GM18873 (cell line): Measurements from ENCODE around the gene EPB41L4A.

ENCODE experiments used
- ATAC-seq: cut with Tn5 transposase; IDR thresholded peaks from one replicate; pipeline ENCODE4 v1.9.1; 2021; ENCODE audit warnings: mild to moderate bottlenecking, moderate library complexity, moderate number of reproducible peaks; ENCODE audit not compliant: unreplicated experiment, low FRiP score

Gene EPB41L4A

GRCh38 chr5:112165897-112166737 is 253.0 kb downstream of the EPB41L4A start:
- no peak for ATAC-seq

- no peak for ATAC-seq
Measured at GRCh38 chr5:112165399-112165798, 253.7 kb downstream of the EPB41L4A start.

- no peak for ATAC-seq
Measured at GRCh38 chr5:112163435-112163834, 255.6 kb downstream of the EPB41L4A start.

- no peak for ATAC-seq
Measured at GRCh38 chr5:112161392-112161748, 257.7 kb downstream of the EPB41L4A start.

DNA sequence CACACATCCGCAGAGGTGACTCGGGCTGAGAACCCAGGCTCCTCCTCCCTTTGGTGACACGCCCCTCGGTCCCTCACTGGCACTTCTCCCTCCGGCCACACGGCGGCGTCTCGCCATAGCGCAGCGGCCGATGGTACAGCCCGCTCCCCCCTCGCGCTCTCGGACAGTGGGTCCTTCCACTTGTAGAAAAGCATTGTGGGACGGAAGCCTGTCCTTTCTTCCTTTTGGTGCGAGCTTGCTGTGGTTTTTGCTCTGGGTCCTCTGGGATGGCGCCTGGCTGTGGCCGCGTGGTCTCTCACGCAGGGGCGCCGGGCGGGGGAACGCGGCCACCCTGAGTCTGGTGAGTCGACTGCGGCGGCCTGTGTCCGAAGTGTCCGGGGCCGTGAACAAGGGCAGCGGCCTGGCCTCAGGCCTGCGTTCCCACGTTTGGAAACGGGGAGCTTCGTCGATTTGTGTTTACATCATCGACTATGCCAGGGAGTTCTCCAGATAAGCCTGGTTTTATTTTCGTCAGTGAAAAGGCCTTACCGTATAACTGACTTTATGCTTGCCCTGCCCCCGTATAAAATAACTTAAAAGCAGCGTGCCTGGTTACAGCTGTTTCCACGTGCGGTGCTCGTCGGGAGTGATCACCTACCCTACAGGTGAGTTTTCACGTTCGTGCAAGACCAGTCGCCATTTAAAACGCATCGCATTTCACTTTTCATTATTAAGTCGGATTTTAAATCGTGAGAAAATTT is 258.3 kb downstream of the EPB41L4A start:
- ATAC-seq: peak; percentile 94

DNA sequence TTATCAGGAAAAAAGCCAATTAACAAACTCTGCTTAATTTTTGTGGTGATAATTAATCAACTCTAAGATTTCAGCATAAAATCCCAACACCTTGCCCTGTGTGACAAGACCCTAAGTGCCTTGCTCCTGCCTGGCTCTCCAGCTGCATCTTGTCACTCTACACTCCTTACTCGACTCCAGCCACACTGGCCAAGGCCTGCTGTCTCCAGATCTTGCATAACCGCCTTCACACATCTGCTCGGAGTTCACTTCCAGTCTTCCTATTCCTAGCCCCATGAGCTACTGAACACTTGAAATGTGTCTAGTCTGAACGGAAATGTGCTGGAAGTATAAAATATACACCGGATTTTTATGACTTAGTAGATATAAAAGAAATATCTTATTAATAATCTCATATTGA is 259.6 kb downstream of the EPB41L4A start:
- no peak for ATAC-seq

GRCh38 chr5:112156211-112156610 is 262.9 kb downstream of the EPB41L4A start:
- ATAC-seq: no peak

DNA sequence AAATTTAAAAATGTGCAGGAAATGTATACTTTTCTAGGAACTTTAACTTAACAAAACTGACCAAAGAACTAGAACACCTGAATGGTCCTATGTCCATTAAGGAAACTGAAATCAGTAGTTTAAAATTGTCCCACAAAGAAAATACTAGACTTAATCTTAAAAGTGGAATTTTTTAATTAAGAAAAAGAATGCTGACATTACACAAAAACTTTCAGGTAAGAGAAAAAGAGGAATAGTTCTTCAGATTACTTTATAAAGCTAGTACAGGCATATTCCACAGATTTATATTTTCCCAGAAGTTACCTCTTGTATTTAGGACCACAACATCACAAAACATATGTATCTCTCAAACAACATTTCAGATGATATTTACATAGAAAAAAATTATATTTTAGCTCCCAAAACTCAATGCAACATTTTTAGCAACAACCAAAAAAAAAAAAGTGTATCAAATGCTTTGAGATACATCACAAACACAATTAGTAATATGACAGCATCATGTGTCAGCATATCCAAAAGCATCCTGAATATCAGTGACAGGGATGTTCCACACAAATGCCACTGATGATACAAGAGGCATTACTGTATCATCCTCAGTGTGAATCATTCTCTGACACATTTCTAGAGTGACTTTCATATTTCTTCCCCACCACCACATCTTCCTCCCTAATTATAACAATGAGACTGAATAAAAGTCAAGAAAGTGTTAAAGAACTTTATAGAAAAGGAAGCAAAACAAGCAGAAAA is 264.0 kb downstream of the EPB41L4A start:
- no peak for ATAC-seq

- ATAC-seq: no peak
Measured at GRCh38 chr5:112149727-112150126, 269.4 kb downstream of the EPB41L4A start.

GRCh38 chr5:112146323-112147226 is 272.5 kb downstream of the EPB41L4A start:
- peak; percentile 49 for ATAC-seq

DNA sequence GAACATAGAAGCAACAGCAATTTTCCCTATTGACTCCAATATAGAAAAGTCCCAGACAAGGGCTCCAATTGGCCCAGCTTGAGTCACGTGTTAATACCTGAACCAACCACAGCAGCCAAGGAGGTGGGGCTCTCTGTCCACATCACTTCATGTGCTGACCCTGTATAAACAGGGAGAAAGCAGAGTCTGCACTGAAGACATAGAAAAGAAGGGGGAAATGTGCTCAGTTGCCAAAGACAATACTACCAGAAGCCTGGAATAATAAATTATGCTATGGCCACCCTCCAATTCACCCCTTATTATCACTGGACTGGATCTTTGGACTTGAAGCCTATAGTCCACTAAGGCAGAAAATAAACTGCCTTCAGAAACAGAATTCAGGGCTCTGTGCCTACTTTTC is 275.4 kb downstream of the EPB41L4A start:
- ATAC-seq: no peak

GRCh38 chr5:112142769-112143270 is 276.3 kb downstream of the EPB41L4A start:
- ATAC-seq: peak; percentile 42

DNA sequence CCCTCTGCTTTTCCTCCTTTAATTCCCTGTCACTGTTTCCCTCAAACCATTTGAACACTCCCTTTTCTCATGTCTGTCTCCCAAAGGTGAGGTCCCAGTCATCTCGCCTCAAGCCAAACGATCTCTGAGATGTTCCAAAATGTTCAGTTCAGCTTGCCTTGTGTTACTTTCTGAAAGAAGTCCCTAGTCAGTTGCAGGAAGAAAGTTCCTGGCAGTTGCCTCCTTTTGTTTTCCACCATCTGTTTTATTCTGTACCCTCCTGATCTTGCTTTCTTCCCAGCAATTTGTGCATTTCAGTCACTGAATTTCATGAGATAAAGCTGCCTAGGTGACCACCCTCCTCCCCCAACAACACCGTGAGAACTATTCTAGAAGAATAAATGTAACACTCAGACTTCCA is 277.5 kb downstream of the EPB41L4A start:
- no peak for ATAC-seq

GRCh38 chr5:112138526-112138925 is 280.6 kb downstream of the EPB41L4A start:
- no peak for ATAC-seq

GRCh38 chr5:112136773-112137172 is 282.3 kb downstream of the EPB41L4A start:
- ATAC-seq: no peak

DNA sequence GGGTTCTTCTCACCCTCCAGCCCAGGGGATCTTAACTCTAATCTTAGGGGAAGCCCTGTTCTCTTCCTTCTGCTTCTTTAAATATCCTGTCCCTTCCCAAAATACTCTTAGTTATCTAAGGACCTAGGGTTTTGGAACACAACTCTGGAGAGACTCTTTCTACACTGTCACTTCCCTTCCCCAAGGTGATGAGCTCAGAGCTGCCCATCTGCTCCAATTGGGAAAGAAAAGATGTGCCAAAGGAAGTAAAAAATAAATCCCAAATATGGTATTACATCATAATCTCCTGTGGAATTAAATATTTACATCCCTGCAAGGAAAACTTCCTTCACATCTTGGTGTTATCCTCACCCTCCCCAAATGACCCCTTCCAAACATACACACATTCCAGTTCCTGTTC is 291.2 kb downstream of the EPB41L4A start:
- no peak for ATAC-seq

- no peak for ATAC-seq
Measured at GRCh38 chr5:112126982-112127381, 292.1 kb downstream of the EPB41L4A start.

DNA sequence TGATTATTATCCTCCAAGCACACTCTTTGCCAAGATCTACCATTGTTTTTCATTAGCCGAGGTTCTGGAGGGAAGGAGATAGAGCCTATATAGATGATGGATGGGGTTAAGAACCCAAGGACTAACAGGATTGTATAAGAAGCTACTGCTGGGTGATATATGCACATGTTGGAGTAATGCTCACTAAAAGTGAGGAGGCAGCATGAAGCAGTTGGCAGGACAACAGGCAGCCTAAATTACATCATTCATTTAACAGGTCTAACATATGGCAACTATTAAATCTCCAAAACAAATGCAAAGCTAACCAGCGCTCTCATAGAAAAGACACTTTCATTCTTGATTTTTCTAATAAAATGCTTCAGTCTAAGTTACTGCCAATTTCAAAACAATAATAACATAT is 293.2 kb downstream of the EPB41L4A start:
- no peak for ATAC-seq

- ATAC-seq: no peak
Measured at GRCh38 chr5:112124788-112125187, 294.3 kb downstream of the EPB41L4A start.

DNA sequence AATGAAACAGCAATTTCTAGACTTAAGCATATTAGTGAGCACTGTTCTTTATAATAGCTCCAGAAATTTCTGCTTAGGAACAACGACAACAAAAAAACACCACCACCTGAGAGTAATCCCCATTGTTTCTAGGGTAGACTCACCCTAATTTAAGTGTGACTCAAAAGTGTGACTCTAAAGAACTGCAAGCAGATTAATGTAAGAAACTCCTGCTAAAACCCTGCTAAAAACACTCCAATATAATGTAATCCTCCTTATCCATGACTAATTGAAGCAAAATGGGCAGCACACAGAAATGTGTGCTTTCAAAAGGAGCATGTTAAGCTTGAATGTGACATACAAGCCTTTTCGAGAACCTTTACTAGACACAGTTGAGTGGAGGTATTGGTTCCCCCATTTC is 296.0 kb downstream of the EPB41L4A start:
- ATAC-seq: no peak
